Effector CD4-positive, alpha-beta T cell (primary cell): ENCODE results near the gene EIF3B.
"Not testable (repeated sequence)": the region's sequence is repeated elsewhere in the genome, so short reads cannot be mapped to it uniquely, and the experiment has no call there.

Experiments used
- DNase-seq: peaks from one replicate; pipeline ENCODE4 v3.0.0-alpha.2; 2020
- total RNA-seq: gene quantifications from one replicate; lab custom pipeline; 2026; lab: John Stamatoyannopoulos, UW

The EIF3B gene
- total RNA-seq = 181 reads per million, percentile 91 among the genes with 10 or more reads in this experiment

DNA sequence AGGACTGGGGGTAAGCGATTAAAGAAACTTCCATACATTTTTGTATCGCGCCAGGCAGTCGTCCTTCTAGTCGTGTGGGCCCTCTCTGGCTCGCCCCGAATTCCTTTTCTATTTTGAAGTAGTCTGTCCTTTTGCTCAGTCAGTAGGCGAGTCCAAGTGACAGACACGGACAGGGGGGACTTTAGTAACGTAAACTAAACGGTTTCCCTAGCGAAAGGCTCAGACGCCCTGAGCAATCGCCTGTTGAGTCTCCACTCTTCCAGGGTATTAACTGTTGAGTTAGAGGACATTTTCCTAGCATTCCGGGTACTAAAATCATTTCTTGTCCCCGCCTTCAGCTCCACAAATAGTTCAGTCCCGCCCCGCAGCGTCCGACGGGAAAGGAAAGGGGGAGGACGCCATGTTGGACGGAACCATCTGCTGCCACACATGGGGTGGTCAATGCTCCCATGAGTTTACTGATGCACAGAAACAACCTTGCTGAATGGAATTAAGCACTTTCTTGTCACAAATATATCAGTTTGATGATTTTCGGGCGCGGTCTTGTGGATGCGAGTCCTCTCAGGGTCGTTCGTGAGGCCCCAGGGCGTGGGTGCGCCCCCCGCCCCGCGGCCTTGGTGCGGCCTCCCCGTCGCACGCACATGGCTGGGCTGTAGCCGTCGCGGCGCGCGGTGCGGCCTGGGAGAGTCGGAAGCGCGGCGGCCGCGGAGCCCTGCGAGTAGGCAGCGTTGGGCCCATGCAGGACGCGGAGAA, at the start of gene EIF3B:
EIF3B (plus strand) TSS at position 642 of the 753 bp plus-strand sequence; CDS start at position 737, 95 bp downstream.
- peak; percentile 85 for DNase-seq

GRCh38 chr7:2305258-2305657, 49.4 kb upstream of the EIF3B start:
- DNase-seq = not testable (repeated sequence)

GRCh38 chr7:2306688-2307087, 47.9 kb upstream of the EIF3B start:
- DNase-seq = no peak

DNA sequence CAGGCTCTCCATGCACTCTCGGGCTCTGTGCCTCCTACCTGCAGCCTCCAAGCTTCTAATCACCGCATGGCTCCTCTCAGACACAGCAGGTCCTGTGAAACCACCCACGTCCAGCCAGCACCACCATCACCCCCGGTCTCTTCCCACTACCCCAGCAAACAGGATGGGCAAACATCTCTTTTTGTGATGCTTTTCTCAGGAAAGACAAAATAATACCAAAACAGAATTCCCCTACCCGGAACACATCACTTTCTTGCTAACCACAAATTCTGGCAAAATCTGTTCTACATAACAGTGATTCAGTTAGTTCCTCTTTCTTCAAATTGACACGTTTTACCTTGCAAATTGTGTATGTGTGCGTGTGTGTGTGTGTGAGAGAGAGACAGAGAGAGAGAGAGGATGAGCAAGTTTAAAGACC, 46.9 kb upstream of the EIF3B start:
- DNase-seq = no peak

DNA sequence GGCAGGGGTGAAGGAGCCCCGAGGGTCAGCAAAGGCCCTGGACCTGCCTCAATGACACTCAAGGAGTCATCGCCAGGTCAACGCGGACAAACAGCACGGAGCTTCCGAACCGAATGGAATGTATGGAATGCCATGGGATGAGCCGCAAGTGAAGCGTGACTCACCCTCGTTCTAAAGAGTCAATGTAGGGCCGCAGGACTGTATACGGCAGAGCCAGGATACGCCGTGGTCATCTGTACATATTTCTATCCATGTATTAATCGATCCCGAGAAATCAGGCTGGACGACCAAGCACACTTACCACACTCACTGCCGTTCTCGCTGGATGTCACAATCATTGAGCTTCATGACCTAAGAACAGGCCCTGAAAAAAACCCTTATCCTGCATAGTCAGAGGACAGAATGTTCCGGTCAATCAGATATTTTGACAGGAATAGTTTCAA, 44.7 kb upstream of the EIF3B start:
- DNase-seq = no peak

DNA sequence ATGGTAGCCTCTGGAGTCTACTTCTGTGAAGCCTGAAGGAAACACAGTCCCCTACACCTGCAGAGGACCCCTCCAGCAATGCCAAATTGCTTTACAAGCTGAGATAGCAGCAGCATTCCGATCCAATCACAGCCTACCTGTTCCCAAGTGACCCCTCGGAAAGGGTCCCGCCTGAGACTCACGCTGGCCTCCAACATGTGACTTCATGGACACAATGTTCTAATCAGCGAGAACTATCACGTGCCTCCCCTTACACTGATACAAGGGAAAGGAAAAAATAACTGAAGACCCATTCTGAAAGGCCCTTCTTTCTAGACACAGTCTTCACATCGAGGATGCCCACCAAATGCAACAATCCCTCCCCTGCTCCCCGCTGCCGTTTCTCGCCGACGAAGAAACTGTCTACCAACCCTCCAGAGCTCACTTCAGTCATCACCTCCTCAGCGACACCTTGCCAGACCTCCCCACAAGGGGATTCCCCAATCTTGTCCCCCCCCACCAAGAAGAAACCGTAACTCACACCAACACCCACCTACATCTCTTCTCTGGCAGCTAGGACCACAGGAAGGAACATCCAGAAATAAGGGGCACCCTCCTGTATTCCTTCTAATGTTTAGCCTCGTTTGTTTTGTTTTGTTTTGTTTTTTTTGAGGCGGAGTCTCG, 42.2 kb upstream of the EIF3B start:
- no peak for DNase-seq

GRCh38 chr7:2313450-2314208, 41.0 kb upstream of the EIF3B start:
- no peak for DNase-seq

DNA sequence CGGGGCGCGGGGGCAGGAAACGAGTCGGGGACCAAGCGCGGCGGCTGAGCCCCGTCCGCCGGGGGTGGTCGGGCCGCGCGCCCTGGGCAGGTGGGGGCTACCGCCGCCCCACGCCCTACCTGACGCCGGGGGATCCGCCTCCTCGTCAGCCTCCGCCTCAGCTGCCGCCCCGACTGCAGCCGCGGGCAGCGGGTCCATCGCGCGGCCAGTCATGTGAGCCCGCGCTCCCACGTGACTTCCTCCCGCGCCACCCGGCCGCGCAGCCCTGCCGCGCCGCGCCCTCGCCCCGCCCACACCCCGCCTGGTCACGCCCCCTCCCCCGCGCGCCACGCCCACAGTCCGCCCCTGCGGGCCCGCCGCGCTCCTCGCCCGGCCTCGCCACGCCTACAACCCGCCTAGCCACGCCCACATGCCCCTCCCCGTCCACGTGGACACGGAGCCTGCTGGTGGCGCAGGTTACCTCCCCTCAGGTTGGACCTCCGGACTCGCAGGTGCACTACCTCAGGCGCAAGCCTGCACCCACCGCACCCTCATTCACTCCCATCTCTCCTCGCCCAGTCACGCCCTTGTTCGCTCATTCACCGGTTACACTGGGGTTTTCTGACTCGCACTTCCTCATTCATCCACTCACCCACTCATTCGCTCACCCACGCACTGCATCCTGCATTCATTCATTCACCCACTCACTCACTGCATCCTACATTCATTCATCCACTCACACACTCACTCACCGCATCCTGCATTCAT, 40.2 kb upstream of the EIF3B start, which contains the start of gene SNX8:
SNX8 (minus strand) TSS at position 233 of the 747 bp plus-strand sequence; CDS start at position 213, 20 bp downstream.
- DNase-seq = peak; percentile 95

- not testable (repeated sequence) for DNase-seq
These were observed 39.6 kb upstream of the EIF3B start for GRCh38 chr7:2314956-2315530.

DNA sequence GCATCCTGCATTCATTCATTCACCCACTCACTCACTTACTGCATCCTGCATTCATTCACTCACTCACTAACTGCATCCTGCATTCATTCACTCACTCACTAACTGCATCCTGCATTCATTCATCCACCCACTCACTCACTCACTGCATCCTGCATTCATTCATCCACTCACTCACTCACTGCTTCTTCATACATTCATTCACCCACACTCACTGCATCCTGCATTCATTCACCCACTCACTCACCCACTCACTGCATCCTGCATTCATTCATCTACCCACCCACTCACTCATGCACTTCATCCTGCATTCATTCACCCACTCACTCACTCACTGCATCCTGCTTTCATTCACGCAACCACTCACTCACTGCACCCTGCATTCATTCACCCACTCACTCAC, 38.8 kb upstream of the EIF3B start:
- DNase-seq = no peak

- no peak for DNase-seq
These were observed 38.0 kb upstream of the EIF3B start for GRCh38 chr7:2316578-2316977.

DNA sequence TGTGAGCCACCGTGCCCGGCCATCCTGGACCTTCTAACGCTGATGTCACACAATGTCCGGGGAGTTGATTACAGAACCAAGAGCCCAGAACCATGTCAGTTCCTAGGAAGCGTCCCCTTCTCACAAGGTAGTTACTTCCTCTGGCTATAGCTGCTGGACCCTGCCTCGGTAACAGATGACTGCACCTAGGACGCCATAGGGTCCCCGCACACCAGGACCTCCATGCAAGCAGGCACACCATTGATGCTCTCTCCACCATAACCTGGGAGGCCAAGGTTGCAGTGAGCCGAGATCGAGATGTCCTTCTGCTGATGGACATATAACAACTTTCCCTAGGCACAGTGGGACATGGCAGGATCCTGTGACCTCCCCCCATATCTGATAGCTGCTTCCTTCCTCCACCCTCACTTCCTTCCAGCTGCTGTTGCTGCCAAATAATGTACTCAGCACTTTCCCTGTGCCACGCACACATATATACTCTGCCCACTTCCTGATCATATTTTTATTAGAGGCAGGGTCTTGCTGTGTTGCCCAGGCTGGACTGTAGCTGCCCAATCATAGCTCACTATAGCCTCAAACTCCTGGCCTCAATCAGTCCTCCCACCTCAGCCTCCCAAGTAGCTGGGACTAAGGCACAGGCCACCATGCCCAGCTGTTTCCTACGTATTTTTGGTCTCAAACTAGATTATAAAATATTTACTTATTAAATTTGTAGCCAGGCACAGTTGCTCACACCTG, 36.9 kb upstream of the EIF3B start:
- DNase-seq = no peak

GRCh38 chr7:2321020-2321419, 33.6 kb upstream of the EIF3B start:
- no peak for DNase-seq

GRCh38 chr7:2325162-2325561, 29.5 kb upstream of the EIF3B start:
- no peak for DNase-seq

DNA sequence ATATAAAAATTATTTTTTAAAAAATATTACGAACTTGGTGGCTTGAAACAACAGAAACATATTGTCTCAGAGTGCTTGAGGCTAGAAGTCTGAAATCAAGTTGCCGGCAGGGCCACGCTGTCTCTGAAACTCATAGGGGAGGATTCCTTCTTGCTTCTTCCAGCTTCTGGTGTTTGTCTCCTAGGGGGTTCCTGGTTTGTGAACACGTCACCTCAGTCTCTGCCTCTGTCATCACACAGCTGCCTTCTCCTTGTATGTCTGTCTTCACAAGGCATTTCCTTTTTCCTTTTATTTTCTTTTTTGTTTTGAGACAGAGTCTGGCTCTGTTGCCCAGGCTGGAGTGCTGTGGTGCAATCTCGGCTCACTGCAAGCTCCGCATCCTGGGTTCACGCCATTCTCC, 27.7 kb upstream of the EIF3B start:
- no peak for DNase-seq

DNA sequence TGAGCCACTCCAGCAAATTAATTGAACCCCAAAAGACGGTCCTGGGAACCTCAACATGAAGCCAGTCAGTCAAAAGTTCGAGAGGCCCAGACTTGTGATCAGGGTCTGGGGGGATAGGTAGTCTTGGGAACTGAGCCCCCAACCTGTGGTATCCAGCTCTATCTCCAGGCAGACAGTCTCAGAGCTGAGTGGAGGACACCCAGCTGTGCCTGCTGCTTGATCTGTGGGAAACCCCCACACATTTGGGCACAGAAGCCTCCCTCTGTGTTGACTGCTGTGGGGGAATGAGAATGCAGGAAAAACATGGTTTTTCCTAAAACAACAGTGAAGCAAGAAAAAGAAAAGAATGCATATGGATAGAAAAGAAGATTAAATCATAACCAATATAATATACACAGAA, 24.1 kb upstream of the EIF3B start:
- DNase-seq = no peak

GRCh38 chr7:2331707-2332106, 22.9 kb upstream of the EIF3B start:
- no peak for DNase-seq

GRCh38 chr7:2332606-2333231, 21.9 kb upstream of the EIF3B start:
- DNase-seq = not testable (repeated sequence)

- no peak for DNase-seq
These were observed 17.9 kb upstream of the EIF3B start for GRCh38 chr7:2336626-2337299.

- DNase-seq = not testable (repeated sequence)
These were observed 7.1 kb upstream of the EIF3B start for GRCh38 chr7:2347351-2348063.
